GM19328 (cell line): ENCODE measurements around the gene BBLN.
"Not testable (repeated sequence)": the region's sequence is repeated elsewhere in the genome, so short reads cannot be mapped to it uniquely, and the experiment has no call there.

Experiments
- ATAC-seq: cut with Tn5 transposase; IDR thresholded peaks from one replicate; pipeline ENCODE4 v1.9.1; 2021; ENCODE audit warnings: mild to moderate bottlenecking, moderate library complexity; ENCODE audit not compliant: unreplicated experiment

BBLN gene

DNA sequence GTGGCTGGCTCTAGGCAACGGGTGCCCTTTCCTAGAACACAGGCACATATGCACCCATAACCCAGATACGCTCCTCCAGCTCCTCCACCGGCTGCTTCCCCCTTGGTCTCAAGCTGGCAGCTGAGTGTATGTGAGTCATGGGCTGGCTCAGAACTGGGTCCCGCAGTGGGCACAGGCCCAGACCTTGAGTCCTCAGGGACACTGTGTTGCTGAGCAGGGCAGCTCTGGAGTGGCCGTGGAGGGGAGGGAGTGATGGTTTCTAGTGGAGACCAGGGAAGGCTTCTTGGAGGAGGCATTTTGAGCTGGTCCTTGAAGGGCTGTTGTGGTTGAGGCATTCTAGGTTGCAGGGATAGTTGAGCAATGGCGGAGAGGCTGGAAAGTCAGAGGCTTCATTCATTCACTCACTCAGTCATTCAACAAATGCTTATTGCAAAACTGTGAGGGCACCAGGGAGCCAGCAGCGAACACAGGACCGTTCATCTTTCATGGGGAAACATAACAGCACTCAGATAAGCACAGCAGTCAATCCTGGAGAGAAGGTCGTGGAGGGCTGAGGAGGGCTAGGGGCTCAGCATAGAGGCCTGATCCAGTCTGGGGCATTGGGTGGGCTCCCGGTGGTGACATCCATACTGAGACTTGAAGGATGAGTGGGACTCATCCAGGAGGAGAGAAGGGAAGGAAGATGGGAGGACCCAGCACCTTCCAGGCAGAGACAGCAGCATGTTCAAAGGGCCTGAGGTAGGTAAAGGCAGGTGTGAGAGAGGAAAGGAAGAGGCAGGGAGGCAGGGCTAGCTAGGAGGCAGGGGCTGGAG, 2.4 kb downstream of the BBLN start:
- no peak for ATAC-seq

DNA sequence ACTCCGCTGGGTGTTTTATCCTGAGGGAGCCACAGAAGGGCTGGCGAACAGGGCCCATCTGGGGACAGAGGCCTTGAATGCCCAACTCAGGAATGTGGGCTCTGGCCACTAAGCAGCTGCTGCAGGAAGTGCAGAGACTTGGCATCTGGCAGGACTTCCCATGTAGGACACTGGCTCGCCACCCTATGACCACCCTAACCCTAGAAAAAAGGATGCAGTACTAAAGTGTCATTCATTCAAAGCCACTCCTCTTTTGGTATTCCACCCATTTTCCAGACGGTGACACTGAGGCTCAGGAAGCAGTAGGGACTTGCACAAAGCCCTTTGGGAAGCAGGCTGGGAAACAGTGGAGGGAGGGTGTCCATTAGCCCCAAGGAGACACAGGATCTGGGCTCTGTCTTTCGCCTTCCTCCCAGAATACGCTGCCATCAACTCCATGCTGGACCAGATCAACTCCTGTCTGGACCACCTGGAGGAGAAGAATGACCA, 3.0 kb downstream of the BBLN start:
- ATAC-seq, result no peak

DNA sequence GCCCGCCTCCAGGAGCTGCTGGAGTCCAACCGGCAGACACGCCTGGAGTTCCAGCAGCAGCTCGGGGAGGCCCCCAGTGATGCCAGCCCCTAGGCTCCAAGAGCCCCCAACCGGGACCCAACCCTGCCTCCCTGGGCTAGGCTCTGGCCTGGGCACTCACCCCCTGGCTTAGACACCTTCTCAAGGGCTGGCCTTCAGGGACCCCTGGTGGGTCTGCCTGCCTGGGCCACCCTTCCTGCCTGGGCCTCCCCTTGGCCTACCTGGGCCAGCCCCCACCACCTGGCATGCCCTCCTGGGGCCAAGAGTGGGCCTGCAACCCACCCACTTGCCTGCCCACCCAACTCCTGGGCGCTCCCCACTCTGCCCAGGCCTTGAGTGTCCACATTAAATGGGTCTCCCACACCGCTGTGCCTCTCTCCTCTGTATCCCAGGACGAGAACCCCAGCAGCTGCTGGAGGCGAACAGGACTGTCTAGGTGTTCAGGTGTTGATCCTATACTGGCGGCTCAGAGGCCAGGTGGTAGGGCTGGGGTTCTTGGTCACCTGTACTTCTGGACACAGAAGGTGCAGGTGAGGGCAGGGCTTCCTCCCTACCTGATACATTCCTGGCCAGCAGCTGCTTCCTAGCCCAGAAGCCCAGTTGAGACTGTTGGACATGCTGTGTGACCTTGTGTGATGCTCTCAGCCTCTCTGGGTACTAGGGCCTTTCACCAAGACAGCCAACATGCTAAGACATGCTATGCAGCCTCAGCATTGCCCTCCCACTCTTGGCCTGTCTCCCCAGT, 3.6 kb downstream of the BBLN start:
- no peak for ATAC-seq

DNA sequence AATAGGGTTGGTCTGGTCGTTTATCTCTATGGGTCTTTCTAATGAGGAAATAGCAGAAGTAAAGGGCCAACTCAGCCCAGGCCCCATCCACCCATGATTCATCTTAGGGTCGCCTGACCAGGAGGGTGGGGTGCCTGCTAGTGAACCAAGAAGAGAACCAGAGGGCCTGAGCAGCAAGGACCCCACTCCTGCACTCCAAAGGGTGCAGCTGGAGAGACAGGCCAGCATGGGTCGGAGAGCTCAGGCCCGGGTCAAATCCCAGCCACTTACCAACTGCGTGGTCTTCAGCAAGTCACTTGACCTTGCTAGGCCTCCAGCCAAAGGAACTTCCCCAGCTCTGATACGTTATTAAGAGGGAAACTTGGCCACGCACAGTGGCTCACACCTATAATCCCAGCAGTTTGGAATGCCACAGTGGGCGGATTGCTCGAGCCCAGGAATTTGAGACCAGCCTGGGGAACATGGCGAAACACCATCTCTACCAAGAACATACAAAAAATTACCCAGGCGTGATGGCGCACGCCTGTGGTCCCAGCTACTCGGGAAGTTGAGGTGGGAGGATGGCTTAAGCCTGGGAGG, 4.3 kb downstream of the BBLN start:
- no peak for ATAC-seq

DNA sequence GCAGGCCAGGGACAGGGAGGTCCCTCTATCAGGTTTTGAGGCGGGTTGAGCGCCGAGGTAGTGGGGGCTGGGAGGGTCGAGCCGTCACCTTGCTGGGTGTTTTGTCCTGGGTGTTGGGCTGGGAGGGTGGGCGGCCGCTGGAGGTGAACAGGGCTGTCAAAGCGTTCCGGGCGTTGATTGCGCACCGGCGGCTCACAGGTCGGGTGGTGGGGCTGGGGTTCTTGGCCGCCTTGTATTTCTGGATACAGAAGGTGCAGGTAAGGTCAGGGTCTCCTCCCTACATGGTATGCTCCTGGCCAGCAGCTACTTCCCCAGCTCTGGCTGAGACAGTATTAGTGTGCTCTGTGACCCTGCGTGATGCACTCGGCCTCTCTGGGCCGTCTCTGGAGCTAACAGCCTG, 6.1 kb downstream of the BBLN start:
- ATAC-seq, result no peak

DNA sequence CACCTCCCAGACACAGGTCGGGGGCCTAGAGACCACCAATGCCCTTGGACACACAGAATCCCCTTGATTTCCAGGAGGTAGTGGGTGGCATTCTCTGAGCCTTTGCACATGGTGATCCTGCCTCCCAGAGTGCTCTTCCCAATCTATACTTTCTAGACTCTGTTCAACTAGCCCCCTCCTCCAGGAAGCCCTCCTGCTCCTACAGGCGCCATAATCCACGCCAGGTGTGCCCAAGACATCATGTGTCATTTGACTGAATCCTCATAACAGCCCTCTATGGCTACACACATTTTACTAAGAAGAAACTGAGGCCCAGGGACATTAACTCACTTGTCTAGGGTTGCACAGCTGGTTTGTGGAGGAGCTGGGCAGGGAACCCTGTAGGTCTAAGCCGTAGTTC, 7.1 kb downstream of the BBLN start:
- no peak for ATAC-seq

DNA sequence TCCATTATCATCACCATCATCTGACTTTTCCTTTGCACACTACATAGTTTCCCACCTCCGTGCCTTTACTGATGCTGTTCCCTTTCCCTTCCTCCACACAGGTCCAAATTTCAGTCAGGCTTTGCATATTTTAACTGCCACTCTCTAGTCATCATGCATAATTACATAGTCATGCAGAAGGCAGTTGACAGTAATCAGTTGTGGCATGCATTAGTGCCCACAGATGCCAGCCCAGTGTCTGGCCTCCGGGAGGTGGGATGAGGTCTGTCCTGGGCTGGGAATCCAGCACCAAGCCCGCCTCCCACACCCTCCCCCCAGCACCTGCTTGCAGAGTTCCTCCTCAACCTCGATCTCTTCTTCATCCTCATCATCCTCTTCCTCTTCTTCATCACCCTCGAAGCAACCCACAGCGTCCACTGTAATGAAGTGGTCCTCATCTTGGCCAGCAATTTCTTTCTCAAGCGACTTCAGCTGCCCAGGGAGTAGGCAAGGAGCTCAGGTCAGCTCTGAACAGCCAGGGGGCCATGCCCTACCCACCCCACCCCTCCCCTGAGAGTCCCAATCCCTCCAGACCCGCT, 8.8 kb downstream of the BBLN start:
- ATAC-seq, result no peak

DNA sequence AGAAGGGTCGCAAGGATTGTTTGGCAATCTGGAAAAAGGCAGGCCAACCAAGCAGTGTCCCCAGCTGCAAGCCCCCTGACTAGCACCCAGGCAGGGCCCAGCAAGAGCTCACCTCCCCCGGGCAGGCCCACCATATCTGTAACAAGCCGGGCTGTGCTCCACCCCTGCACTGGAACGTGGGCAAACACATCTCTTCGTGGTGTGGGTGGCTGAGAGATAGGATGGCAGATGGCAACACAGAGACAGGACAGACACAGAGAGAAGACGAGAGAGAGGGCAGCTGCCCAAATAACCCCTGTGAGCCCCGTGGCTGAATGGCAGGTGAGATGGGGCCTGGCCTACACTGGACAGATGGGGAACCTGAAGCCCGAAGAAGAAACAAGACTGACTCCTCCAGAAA, 9.4 kb downstream of the BBLN start:
- ATAC-seq, result no peak

DNA sequence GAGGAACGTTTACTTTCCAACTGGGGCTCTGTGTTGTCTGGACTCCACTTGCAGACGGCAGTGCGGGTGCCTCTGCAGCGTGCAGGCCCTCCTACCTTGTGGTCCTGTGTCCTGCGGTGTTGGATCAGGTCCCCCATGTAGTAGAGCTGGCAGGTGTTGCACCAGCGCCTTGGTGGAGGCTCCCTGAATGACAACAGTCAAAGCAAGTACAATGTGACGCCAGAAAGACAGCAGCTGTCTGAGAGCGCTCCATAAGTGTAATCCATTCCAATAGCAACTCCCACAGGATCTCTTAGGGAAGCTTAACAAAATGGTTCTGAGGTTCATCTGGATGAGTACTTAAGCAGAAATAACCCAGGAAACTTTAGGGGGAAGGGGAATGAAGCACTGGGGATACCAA, 9.9 kb downstream of the BBLN start:
- ATAC-seq, result no peak

DNA sequence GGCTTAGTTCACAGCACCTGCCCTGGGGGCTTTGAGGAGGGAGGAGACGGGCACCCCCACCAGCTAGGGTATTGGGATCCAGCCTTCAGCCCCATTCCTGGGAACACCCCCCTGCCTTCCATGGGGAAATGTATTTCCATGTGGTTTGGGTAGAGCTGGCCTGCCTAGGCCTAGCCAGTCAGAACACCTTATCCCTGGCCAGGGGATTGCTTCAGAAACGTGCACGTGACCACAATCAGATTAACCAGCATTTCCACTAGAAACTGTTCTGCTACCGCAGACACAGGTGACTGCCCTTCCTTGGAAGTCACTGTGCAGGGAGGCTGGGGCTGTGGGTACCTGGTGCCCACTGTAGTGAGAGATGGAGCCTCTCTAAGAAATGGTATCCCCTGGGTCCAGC, 14.0 kb downstream of the BBLN start:
- no peak for ATAC-seq

DNA sequence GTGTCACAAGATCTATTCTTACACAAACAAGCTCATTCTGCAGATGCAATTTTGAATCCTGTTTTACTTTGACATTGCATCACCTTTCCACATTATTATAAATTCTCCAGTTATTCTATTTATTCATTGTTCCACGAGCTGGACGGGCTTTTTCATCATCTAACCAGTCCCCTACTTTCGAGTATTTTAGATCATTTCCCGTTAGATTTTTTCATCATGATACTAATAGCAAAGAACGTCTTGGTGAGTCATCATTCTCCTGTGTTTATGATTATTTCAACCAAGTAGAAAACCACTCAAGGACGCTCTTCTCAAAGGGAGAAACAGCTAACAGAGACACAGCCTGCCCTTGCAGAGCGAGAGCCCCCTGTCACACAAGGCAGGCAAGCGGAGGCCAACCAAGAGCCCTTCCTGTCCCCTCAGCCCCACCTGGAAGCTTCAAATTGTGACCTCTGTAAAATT, 15.1 kb downstream of the BBLN start:
- ATAC-seq, result no peak

DNA sequence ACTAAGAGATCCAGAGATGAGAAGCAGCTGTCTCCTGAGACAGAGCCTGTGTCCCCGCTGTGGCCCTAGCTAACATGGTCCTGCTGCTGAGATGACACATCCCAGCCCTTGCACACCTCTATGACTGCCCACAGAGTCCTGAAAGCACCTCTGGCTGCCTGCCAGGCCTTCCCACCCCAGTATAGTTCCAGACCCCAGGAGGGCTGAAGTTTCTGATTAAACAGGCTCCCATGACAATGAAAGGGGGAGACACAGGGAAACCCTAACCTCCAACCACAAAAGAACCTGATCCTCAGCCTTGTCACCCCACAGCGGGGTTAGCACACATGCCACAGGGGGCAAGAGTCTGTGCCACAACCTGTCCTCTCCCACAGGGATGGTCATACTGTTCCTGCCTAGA, 15.7 kb downstream of the BBLN start:
- ATAC-seq, result no peak

DNA sequence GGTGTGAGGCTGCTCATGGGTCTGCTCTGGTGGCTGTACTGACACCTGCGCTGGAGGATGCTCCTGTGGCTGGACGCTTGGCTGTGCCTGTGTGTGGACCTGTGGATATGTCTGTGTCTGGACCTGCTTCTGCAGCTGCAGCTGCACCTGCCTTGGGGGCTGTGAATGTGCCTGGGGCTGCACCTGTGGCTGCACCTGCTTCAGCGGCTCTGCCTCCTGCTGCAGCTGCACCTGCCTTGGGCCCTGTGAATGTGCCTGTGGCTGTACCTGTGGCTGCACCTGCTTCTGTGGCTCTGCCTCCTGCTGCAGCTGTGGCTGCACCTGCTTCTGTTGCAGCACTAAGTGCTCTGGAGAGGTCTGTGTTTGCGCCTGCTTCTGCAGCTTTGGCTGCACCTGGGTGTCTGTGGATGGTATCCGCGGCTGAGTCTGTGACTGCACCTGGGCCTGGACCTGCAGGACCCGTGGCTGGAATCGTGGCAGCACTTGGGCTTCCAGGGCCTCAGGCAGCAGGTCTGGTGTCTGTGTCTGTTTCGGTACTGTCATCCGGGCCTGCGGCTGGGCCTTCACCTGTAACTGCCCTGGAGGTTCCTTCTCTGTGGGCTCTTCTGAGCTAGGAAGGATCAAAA, 18.9 kb downstream of the BBLN start:
- ATAC-seq, result no peak

DNA sequence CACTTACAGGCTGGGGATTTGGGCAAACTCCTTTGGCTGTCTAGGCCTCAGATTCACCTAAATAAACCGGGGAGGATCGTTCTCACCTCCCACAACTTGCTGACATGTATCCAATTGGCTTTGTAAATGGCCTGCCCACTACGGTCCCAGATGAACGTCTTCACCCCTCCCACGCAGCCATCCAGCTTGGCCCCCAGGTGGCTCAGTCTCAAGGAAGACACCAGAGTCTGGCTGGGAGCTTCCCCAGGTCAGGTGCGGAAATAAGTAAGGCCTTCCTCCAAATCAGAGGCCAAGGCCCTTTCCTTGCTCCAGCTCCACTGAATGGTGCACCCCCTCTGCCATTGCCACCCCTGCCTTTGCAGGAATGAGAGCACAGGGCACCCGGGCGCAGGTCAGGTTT, 19.9 kb downstream of the BBLN start:
- no peak for ATAC-seq

DNA sequence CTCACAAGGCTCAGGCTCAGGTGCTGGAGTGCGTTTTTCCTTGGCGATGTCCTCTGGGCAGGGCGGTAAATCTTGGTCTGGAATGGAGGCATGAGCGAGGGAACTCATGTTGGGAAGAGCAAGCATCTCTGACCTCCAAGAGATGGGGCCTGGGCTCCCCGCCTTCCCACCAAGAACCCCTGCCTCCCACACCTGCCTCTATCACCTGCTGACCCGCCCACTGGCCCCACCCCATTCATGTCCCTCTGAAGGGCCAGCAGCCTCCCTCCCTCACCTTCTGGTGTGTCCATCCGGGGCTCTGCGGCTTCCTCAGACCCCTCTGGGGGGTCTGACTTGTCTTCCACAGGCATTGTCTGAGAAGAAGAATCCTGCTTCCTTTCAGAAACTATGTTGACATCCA, 20.4 kb downstream of the BBLN start:
- ATAC-seq, result no peak

DNA sequence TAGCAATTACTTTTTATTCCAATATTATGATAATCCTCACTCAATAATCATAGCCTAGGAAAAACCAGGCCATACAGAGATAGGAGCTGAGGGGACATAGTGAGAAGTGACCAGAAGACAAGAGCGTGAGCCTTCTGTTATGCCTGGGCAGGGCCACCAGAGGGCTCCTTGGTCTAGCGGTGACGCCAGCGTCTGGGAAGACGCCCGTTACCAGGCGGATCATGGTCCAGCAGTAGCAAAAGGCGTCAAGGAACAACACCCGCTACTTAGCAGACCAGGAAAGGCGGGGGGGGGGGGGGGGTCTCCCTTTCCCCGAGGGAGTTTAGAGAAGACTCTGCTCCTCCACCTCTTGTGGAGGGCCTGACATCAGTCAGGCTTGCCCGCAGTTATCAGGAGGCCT, 21.4 kb downstream of the BBLN start:
- not testable (repeated sequence) for ATAC-seq

DNA sequence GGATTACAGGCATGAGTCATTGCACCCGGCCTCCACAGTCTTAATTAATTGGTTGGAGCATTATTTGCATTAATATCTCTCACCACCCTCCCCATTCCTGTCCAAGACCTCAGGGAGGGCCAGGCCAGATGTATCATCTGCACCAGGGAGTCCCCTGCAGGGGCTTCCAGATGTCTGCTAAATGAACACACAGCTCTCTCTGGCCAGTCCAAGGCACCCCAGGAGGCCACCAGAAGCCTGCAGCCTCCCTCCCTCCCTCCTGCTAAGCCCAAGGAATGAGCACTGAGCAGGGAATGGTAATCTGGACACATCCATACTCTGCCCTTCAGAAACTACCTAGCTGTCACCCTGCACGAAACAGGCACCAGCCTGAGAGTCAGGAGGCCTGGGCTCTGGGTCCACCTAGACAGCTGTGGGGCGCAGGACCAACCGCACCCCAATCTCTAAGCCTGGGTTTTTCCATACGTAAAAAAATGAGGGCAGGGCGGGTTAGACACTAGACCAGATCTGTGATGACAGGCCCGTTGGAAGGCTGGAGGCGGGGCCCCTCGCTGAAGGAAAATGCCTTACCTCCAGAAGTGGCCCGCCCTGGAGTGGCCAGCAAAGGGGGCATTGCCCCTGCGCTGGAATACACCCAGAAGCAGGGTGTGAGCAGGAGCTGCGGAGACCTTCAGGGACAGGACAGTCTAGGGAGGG, 23.0 kb downstream of the BBLN start:
- ATAC-seq, result no peak

DNA sequence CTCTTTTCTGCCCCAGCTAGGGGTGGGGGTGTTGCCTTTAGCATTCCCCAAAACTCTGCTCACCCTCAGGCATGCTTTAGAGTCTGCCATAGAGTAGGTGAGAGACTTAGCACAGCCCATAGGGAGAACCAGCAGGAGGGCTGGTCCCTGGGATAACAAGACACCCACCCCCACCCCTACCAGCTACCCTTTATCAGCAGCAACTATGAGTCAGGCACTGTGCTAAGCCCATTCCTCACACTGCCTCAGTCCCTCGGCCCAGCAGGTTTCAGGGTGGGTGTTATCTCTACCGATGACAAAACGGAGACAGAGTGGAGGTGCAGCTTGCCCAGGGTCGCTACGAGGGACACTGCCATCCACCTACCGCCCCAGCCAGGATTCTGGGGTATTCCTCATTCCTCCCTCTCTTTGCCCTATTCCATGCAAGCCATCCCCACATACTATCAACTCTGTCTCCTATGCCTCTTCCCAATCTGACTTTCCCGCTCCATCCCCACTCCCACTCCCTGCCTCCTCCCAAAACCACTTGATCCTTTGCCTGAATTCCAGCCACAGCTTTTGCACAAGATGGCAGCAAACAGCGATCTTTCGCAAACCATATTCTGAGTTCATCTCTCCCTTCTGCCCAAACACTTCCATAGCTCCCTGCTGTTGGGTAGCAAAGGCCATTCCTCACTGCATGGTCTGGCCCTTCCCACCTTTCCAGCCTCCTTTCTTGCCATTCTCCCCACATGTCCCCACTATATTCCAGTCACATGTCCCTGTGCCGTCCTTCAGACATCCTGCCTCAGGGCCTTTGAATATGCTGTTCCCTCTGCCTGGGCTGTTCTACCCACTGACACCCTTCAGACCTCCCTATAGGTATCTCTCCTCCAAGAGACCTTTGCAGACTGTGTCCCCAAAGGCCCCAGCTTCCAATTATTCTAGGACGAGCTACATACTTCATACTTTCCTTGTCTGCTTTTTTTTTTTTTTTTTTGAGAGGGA, 26.2 kb downstream of the BBLN start:
- ATAC-seq, result no peak

DNA sequence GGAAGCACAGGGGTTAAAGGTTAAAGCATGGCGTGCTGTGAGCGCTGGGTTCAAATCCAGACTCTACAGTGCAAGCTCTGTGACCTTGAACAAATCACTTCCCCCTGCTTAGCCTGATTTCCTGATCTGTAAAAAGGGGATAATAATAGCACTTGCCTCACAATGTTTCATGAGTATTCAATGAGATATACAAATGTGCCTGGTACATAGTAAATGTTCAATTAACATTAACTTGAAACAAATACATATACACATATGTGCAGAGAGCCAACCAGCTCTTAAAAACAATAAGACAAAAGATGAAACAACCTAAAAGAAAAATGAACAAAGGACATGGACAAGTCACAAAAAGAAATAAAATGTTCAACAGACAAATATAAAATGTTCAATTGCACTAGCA, 27.3 kb downstream of the BBLN start:
- no peak for ATAC-seq
